Adrenal gland (tissue), 12 donors: ENCODE results near the gene NUMA1. TPM values are rescaled to one million over a fixed set of nuclear protein-coding genes. Genes with fewer than 3 reads are reported as not detected.

Experiments used
- DNase-seq, 7 donors: peaks; one replicate each; pipeline ENCODE4 v3.0.0-alpha.2; 2019 to 2020
- H3K27ac ChIP-seq, 5 donors: fragments of 200-600 bp; sonication (generic) in 4 of 5; 1 replicate in 3 of 5; 2 replicates in 2 of 5; pipeline versions ENCODE4 v1.5.1 to v1.8.0; 2016 to 2020; ENCODE audit warnings: mild to moderate bottlenecking in 1 of 5
- H3K27me3 ChIP-seq: fragments of 200-600 bp; 2 replicates; pipeline ENCODE4 v1.8.0; 2021
- H3K36me3 ChIP-seq, 2 donors: fragments of 200-600 bp; replicated peaks in 1 of 2; 1 replicate in 1 of 2; 2 replicates in 1 of 2; pipeline versions ENCODE4 v1.5.1 to v1.8.0; 2018 to 2022
- H3K4me1 ChIP-seq, 2 donors: fragments of 200-600 bp; replicated peaks in 1 of 2; 1 replicate in 1 of 2; 2 replicates in 1 of 2; pipeline versions ENCODE4 v1.5.1 to v1.8.0; 2018 to 2021
- H3K4me3 ChIP-seq, 4 donors: fragments of 200-600 bp; sonication (generic) in 3 of 4; one replicate each; pipeline ENCODE4 v1.5.1; 2016 to 2018
- H3K9me3 ChIP-seq, 3 donors: fragments of 200-600 bp; sonication (generic) in 1 of 3; replicated peaks in 1 of 3; 1 replicate in 2 of 3; 2 replicates in 1 of 3; pipeline versions ENCODE4 v1.5.1 to v1.8.0; 2016 to 2021
- CTCF ChIP-seq, 6 experiments: fragments of 450-650 bp in 4 of 6; fragments of 200-600 bp in 2 of 6; sonication (generic) in 1 of 6; IDR thresholded peaks; 1 replicate in 5 of 6; 2 replicates in 1 of 6; pipeline versions ENCODE4 v1.5.1 to v1.8.0; 2016 to 2021; ENCODE audit warnings: antibody characterized with exemption in 6 of 6, mild to moderate bottlenecking in 2 of 6, moderate library complexity in 1 of 6
- POLR2A ChIP-seq, 2 donors: fragments of 450-650 bp; IDR thresholded peaks; one replicate each; pipeline ENCODE4 v1.6.1; 2017; ENCODE audit warnings: antibody characterized with exemption in 2 of 2, mild to moderate bottlenecking in 2 of 2, moderate library complexity in 1 of 2
- WGBS, 4 donors: extraction: QIAGEN DNeasy Blood & Tissue Kit in 2 of 4; methylation state at CpG; one replicate each; pipeline versions ENCODE4 v1.1.5 to v1.1.7; 2013 to 2017; 5-methylcytosine and 5-hydroxymethylcytosine counted together
- intact Hi-C, 2 donors: fragments of 100-400 bp; cut with DNase I; formaldehyde crosslinking; loops; one replicate each; pipeline versions ENCODE4 v1.14.1 to v1.15.0; 2022 to 2023
- polyA plus RNA-seq, 3 donors: library from polyadenylated mRNA; stranded (reverse); fragments of 200-250 nt in 2 of 3; fragments of 350-450 nt in 1 of 3; fragmentation: Illumina TruSeq in 1 of 3; extraction: RNeasy Lipid Tissue Mini Kit (QIAGEN cat#74804) in 1 of 3; gene quantifications; one replicate each; pipeline ENCODE4 v1.2.3, GENCODE V29; 2013 to 2014
- total RNA-seq, 9 donors: library from RNA; depleted of rRNA in 4 of 9; stranded (reverse); fragments of >200 nt in 4 of 9; fragments of 120-200 nt in 1 of 9; fragmentation: NEBNext Ultra II Directional in 1 of 9; extraction: Animal tissue kit (Norgen Biotek cat#: 25700) in 1 of 9; gene quantifications; one replicate each; pipeline versions ENCODE4 v1.1.0 to v1.2.4, GENCODE V29; 2013 to 2023
- donor health status: healthy with polysubstance abuse.
- donor health status: Bipolar disorder and iron deficiency.
- donor health status: DM: yes; HTN: yes; CAD: no.
- donor health status: DM: no; HTN: no; CAD: no.
- donor health status: DM: no; HTN: no; CAD: no.
- donor health status: DM: yes; HTN: yes; CAD: no.

The NUMA1 gene
- total and polyA plus RNA-seq, 12 donors = 86.7 to 677 (median 274) TPM

GRCh38 chr11:72105888-72106287 is 25.5 kb upstream of the NUMA1 start, which contains the start of gene TOMT:
Gene TOMT (plus strand): TSS chr11:72105924. CDS start chr11:72105952, 28 bp downstream.
- DNase-seq = no peak
- Histone ChIP-seq H3K4me1 (peaks cover 22 to 23% of the 10 kb centered on the region in 2 donors), H3K36me3 (no peaks in the 10 kb centered on the region), H3K9me3 (no peaks in the 10 kb centered on the region), H3K27me3 (no peaks in the 10 kb centered on the region), H3K4me3 (no peak within 1 kb of the TSS), H3K27ac (no peak within 1 kb of the TSS)
- 94 to 98% (median 94%) methylated on average over 7 to 14 of the region's 14 CpGs for WGBS, 4 donors
- no peak for TF ChIP-seq CTCF (IDR thresholded peaks at IDR 0.05)
- no peak for TF ChIP-seq POLR2A (IDR thresholded peaks at IDR 0.05)
- intact Hi-C loops = loop anchor here in 1 of 2 donors (10.0 kb wide), 1 partner anchor 329 kb away; the partner anchor contains the start of gene CLPB

GRCh38 chr11:72103754-72104167 is 23.4 kb upstream of the NUMA1 start:
- TF ChIP-seq POLR2A (IDR thresholded peaks at IDR 0.05) = no peak
- TF ChIP-seq CTCF (IDR thresholded peaks at IDR 0.05) = peak in 1 of 6 experiments; percentile 35
- peak overlapping the region in 2 of 4 donors; percentile 91 for H3K4me3 ChIP-seq
- H3K27ac ChIP-seq = peak overlapping the region in 4 of 5 donors; percentile 71 to 95 (median 86)
- DNase-seq = no peak
- intact Hi-C loops = loop anchor here in 1 of 2 donors (10.0 kb wide), 1 partner anchor 331 kb away; the partner anchor contains the start of gene CLPB
- peaks cover 35 to 41% of the 10 kb centered on the region in 2 donors for H3K4me1 ChIP-seq
- H3K9me3 ChIP-seq = no peaks in the 10 kb centered on the region
- no peaks in the 10 kb centered on the region for H3K27me3 ChIP-seq
- H3K36me3 ChIP-seq = peaks cover 0 to 6% of the 10 kb centered on the region in 2 donors
- WGBS, 4 donors = 78 to 85% (median 81%) methylated on average over 11 of the region's 11 CpGs

GRCh38 chr11:72102946-72103753 is 22.8 kb upstream of the NUMA1 start, which contains the start of gene LAMTOR1:
Gene LAMTOR1 (minus strand): TSS chr11:72103297. CDS start chr11:72103224, 73 bp downstream.
- DNase-seq = peak; percentile 99 to 100 (median 100)
- intact Hi-C loops = loop anchor here in 1 of 2 donors (10.0 kb wide), 1 partner anchor 332 kb away; the partner anchor contains the start of gene CLPB
- no peaks in the 10 kb centered on the region for H3K9me3 ChIP-seq
- H3K27ac ChIP-seq = peak within 1 kb of the TSS in 4 of 5 donors; percentile 83 to 95 (median 92)
- 3 to 13% (median 4%) methylated on average over 12 to 64 of the region's 64 CpGs for WGBS, 4 donors
- H3K4me3 ChIP-seq = peak within 1 kb of the TSS; percentile 58 to 91 (median 82)
- H3K36me3 ChIP-seq = peaks cover 0 to 12% of the 10 kb centered on the region in 2 donors
- H3K4me1 ChIP-seq = peaks cover 35 to 41% of the 10 kb centered on the region in 2 donors
- no peaks in the 10 kb centered on the region for H3K27me3 ChIP-seq
- TF ChIP-seq POLR2A (IDR thresholded peaks at IDR 0.05) = peak; percentile 65 to 78
- TF ChIP-seq CTCF (IDR thresholded peaks at IDR 0.05) = peak; percentile 19 to 80 (median 58)

GRCh38 chr11:72102631-72102945 is 22.2 kb upstream of the NUMA1 start:
- Histone ChIP-seq H3K4me3 (peak overlapping the region; percentile 58 to 91 (median 82)), H3K9me3 (no peaks in the 10 kb centered on the region), H3K27ac (peak overlapping the region in 4 of 5 donors; percentile 83 to 95 (median 92)), H3K36me3 (peaks cover 0 to 18% of the 10 kb centered on the region in 2 donors), H3K4me1 (peaks cover 35 to 41% of the 10 kb centered on the region in 2 donors), H3K27me3 (no peaks in the 10 kb centered on the region)
- intact Hi-C loops = loop anchor here in 1 of 2 donors (10.0 kb wide), 1 partner anchor 332 kb away; the partner anchor contains the start of gene CLPB
- no peak for DNase-seq
- no peak for TF ChIP-seq POLR2A (IDR thresholded peaks at IDR 0.05)
- TF ChIP-seq CTCF (IDR thresholded peaks at IDR 0.05) = no peak
- WGBS, 4 donors = 1 to 3% (median 2%) methylated on average over 8 to 9 of the region's 9 CpGs
